ENCODE data around the gene POLR1A.

GRCh38 chr2:86001326-86001725, 104.4 kb downstream of the POLR1A start:
- TF ChIP-seq CTCF (IDR thresholded peaks at IDR 0.05; ENCODE audit: low read depth, low read length) (no peak), EZH2phosphoT487 (IDR thresholded peaks at IDR 0.05; ENCODE audit: low read depth) (no peak)
